Measurements from ENCODE around the gene ALG1L2.
"Not testable (repeated sequence)": the region's sequence is repeated elsewhere in the genome, so short reads cannot be mapped to it uniquely, and the experiment has no call there.

Gene ALG1L2

DNA sequence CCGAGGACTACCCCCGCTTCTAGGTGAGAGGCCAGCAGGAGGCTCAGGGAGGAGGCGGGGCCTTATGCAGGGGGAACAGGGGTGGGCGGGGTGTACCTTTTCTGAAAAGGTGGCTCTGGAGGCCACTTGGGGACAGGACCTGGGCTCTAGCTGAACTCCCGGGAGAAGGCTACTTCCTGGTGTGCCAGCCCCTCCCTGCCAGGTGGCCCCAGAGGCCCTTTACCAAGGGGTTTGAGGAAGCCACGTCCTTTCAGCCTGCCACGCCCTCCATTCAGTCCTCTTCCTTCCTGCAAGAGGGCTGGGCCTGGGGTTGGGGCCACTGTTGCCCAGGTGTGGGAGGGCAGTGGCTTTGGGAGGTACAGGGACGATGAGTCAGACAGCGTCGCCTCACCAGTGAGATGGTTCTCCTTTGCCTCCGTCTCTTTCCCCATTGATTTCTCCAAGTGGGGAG is 12.9 kb downstream of the ALG1L2 start:
- not testable (repeated sequence) for DNase-seq

GRCh38 chr3:130095858-130096257 is 14.2 kb downstream of the ALG1L2 start:
- DNase-seq = not testable (repeated sequence)

- DNase-seq = not testable (repeated sequence)
Observed at GRCh38 chr3:130097096-130097495, 15.5 kb downstream of the ALG1L2 start.

- DNase-seq = not testable (repeated sequence)
Observed at GRCh38 chr3:130097690-130098638, 16.3 kb downstream of the ALG1L2 start.

- DNase-seq = not testable (repeated sequence)
Observed at GRCh38 chr3:130098639-130099385, 17.2 kb downstream of the ALG1L2 start.

DNA sequence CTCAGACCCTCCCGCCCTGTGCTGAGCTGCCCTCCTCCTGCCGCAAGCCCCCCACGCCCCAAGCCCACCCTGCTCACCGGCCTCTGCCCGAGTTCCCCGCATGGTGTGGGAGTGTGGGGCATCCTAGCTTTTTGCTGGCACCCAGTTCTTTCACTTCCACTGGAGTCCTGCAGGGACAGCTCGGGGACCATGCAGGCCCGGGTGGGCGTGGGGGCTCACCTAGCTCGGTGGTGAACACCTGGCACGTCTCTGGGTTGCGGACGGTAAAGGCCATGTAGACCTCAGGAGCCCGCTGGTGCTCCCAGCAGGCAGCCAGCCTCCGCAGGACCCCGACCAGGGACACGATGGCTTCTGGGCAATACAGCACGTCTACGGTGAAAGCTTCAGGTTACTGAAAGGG is 20.9 kb downstream of the ALG1L2 start:
- not testable (repeated sequence) for DNase-seq

DNA sequence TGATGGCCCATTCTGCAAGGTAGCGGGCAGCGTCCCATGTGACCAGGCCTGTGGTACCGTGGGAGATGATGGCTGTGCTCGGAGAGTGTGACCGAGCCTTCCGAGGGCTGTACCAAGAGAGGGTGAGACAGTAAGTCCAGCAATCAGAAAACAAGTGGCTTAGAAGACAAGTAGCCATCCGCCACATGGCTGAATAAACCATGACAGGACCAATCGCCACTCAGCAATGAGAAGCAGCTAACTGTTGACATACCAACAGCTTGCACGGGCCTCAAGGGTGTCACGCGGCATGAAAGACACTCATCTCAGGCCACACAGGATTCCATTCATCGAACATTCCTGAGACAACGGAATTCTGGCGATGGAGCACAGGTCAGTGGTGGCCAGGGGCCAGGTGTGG is 22.6 kb downstream of the ALG1L2 start:
- not testable (repeated sequence) for DNase-seq

DNA sequence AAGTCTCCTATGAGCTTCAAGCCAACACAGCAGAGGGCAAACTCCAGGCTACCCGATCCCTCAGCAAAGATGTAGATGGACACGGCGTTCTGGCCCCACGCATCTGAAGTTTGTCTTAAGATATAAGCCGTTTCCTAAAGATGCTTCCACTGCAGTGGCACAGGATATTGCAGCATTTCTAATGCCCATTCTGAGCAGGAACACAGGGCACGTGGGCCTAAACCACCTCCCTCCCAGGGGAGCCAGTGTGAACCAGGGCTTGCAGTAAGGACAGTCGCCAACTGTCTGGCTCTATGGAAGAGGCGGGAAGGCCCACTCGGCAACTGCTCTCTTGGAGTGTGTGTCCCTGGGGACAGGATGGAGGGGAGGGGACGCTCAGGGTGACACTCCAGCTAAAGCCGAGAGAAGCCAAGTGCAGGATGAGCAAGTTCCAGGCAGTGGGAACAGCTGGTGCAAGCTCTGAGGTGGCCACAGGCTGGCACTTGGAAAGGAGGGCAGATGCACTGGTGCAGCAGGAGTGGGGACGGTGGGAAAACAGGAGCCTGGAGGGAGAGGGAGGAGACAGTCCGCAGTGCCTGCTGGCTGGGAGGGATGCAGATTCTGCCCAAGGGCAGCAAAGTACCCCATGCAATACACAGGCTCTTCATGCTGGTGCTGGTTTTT is 25.8 kb downstream of the ALG1L2 start:
- DNase-seq = not testable (repeated sequence)

DNA sequence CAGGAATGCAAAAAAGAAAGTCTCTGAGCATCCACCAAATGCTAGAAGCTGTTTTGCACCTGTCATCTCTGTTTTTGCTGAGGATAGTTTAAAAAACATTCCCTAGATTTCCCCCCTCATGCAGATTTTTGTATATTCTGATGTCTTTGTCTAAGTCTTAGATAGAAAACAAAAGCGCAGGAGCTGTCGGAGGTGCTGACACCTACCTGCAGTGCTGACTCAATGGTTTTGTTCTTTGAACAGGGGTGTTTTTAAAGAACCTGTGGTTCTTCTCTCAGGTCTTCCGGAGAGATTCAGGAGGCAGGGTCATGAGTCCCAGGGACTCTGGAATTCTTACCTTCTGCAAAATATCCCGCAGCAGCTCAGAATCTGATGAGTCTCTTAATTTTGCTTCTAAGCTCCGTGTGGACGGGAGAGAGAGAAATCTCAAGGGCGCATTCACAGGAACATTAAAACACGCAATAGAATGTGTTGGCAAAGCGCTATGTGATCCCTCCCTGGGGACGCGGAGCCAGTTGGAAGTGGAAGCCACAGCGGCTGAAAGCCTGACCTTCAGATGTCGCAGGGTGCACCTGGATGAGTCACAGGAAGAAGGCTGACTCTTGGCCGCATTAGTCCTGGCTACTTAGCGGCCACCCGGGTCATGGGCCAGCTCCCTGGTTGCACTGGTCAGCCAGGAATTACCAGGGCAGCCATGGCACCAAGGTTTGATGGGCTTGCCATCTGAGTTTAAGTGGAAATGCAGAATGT is 27.4 kb downstream of the ALG1L2 start:
- not testable (repeated sequence) for DNase-seq

DNA sequence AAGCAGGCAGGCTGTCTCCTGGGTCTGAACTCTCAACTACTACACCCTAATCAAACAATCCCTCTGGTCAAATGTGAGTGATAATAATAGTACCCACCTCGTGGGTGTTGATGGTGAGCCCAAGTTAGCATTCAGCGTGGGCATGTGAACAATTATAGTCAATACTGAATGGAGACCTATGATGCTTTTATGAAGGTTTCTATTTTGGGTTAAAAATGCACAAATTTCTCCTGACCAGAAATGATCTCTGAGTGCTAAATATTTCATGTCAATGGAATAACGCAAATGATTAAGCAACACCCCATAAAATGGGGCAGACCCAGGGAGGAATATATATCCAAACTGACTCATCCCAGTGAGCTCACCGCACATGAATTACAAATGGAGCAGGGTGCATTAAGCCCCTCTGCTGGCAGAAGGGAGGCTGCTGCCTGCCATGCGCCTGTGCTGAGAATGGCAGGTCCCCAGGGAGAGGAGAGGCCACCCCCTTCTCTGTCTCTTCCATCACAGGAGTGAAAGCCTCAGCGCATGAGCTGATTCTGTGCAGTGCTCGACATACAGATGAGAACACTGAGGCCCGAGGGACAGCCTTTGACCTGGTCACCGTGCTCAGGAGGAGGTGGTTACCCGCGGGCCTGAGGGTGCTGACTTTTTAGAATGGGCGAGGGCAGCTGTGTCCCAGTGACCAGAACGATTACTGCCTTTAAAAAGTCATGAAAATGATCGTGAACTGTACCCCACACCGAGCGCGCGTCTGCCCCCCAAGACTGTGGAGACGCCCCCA is 28.9 kb downstream of the ALG1L2 start:
- not testable (repeated sequence) for DNase-seq

DNA sequence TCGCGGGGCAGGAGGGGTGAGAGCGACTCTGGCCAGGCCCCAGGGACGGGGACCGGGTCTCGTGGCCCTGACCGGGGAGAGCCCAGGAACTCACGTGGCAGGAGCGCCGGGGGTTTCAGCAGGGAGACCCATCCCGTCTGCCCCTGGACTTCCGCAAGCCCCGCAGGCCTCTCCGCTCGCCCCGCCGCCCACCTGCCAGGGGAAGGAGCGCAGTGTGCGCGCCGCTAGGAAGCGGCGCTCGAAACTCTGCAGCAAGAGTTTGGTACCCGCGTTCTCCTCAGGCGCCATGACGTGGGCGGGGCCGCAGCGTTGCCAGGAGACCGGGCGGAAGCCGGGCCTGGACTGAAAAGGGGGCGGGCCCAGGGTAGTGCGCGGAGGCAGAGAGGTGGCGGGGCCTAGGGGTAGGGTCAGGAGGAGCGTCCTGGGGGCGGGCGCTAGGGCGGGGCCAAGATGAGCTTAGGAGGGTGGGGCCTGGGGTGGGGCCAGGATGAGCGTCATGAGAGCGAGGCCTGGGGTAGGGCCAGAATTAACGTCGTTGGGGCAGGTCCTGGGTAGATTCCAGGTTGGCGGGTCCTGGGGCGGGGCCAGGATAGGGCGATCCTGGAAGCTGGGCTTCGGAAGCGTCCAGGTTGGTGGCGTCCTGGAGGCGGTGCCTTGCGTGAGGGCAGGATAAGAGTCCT is 29.7 kb downstream of the ALG1L2 start:
- DNase-seq = peak; percentile 90

DNA sequence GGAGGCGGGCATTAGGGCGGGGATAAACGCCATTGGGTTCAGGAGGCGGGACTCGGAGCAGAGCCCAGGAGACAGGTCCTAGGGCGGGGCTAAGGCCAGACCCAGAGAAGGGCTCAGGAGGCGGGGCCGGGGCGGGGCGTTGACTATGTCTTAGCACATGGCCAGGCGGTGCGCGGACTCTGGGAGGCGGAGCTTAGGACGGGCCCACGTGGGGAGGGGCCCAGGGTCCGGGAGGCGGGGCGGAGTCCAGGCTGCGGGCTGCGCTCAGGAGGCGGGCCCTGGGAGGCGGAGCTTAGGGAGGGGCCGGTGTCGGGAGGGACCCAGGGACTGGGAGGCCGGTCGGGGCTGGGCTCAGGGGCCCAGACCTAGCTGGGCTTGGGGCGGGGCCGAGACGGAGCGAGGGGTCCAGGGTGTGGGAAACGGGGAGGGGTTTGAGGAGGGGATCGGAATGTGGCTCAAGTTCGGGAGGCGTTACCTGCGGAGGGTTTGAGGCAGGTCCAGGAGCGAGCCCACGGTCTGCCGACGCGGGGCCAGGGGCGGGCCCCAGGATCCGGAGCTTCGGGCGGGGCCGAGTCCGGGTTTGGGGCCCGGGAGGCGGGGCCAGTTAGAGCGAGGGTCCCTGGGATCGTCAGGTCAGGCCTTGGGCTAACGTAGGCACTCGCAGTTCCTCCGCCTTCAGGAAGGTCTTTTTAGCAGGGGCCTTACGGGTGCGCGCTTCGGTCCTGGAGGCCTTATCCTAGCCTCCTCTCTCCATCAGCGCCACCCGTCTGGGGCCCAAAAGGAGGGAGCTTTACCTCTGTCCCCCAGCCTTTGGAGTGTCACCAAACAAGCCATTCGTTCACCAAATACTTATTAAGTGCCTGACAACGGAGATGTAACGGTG is 30.5 kb downstream of the ALG1L2 start:
- DNase-seq = peak; percentile 81

GRCh38 chr3:130112748-130113073 is 31.1 kb downstream of the ALG1L2 start:
- DNase-seq = not testable (repeated sequence)

GRCh38 chr3:130115400-130115799 is 33.8 kb downstream of the ALG1L2 start:
- not testable (repeated sequence) for DNase-seq

DNA sequence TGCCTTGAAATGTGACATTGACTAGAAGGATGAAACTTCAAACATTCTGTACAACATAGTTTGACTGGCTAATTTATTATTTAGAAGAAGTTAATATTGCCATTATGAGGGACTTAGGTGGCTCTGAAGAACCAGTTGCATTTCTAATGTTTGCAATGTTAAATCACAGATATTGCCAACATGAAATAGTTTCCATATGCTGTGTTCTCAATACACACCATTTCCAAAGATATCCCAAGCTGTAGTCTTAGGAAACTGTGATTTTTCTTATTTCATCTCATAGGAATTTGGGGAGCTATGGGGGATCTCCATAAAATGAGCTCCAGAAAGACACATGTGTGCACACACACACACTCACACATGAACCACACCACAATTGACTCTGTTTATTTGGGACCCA is 36.3 kb downstream of the ALG1L2 start:
- no peak for DNase-seq

GRCh38 chr3:130119824-130120223 is 38.2 kb downstream of the ALG1L2 start:
- DNase-seq = not testable (repeated sequence)

DNA sequence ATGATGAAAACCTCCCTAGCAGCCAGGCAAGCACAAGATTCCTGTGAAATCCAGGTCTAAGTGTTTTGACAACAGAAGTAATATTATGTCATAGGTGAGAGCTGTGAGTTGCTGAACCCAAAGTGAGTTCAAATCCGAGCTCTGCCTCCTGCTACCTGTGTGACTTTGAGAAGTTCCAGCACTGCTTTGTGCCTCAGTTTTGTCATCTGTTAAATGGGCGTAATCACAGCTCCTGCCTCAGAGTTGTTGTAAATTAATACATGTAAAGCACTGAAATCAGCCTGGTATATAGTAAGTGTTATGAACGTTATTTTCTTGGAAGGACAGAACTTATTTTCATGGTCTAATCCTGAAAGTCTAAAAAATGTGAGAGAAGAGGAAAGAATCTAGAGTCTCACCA is 38.7 kb downstream of the ALG1L2 start:
- DNase-seq = not testable (repeated sequence)

DNA sequence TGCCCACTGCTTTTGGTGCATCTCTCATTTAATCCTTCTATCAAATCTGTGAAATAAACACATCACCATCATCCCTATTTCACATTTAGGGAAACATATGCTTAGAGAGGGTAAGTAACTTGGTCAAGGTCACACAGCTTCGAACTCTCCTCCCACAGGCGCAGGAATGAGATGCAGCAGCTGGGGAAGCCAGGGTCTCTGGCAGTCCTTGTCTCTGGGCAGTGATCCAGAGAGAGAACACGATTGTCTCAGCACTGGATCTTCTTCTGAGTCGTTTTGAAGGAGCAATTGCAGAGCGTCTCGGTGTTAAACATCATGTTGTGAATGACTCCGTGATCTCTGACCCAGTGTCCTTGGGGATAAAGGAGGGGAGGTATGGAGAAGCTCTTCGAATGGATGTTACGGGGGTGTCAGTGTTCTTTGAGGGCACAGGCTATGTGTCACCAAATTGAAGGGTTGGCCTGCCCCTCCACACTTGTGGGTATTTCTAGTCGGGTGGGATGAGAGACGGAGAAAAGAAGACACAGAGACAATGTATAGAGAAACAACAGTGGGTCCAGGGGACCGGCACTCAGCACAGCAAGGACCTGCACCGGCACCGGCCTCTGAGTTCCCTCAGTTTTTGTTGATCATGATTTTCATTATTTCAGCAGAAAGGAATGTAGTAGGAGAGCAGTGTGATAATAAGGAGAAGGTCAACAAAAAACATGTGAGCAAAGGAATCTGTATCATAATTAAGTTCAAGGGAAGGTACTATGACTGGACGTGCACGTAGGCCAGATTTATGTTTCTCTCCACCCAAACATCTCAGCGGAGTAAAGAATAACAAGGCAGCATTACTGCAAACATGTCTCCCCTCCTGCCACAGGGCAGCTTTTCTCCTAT is 41.5 kb downstream of the ALG1L2 start:
- DNase-seq = not testable (repeated sequence)

DNA sequence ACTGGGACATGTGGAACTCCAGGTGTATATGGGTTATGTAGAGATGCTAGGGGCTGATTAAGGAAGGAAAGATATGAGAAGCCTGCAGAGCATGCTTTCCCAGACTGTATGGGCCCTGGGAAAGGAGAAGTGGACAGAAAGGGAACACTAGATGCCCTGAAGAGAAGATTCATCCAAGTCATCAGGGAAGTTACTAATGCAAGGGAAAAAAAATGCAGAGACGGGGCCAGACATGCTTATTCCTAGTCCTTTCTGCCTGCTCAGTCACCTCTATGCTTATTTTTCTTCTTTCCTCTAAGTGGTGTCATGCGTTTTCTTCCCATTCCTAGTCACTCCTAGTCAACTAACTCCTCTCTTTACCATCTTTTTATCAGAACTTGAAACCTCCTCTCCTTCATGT is 43.8 kb downstream of the ALG1L2 start:
- not testable (repeated sequence) for DNase-seq
